Measurements from ENCODE around the gene ARID1B.

DNA sequence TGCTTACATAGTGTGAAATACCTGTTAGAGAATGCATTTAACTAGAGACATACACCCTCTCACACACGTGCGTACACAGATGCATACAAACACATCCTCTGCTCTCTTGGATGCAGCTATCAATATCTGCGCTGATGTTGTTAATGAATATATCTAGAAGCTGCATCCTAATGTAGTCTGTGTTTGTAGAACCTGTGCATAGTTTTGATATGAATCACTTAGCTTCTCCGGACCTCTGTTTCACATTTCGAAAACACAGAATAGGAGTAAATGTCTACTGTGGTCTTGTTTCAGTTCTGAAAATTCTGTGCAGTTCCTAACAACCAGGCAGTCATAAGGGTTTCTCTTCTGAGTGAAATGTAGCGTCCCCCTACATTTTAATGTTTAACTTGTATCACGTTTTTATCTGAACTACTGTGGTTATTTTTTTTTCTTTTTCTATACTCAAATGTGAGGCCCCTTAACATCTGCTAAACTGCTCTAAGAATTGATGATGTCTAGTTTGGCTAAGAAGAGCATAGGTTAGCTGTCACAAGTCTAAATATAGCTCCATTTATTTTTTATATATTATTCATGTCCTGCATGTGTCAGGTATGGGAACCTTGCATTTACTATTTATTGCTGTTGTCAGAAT lies 291.6 kb downstream of the ARID1B start:
- no peak for TF ChIP-seq ZNF207 (IDR thresholded peaks at IDR 0.05; ENCODE audit: borderline replicate concordance)
- TF ChIP-seq, protein P1, sequence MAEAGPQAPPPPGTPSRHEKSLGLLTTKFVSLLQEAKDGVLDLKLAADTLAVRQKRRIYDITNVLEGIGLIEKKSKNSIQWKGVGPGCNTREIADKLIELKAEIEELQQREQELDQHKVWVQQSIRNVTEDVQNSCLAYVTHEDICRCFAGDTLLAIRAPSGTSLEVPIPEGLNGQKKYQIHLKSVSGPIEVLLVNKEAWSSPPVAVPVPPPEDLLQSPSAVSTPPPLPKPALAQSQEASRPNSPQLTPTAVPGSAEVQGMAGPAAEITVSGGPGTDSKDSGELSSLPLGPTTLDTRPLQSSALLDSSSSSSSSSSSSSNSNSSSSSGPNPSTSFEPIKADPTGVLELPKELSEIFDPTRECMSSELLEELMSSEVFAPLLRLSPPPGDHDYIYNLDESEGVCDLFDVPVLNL (IDR thresholded peaks at IDR 0.05; ENCODE audit: low read depth, low read length): no peak
- no peak; the same call in 1 of the 2 replicates for TF ChIP-seq FOXK2 (IDR thresholded peaks at IDR 0.05)
- no peak for TF ChIP-seq EZH2 (IDR thresholded peaks at IDR 0.05; ENCODE audit: borderline replicate concordance, control insufficient read depth, low read depth, low read length)
- peak; percentile 20; the same call in 1 of the 2 replicates for TF ChIP-seq RAD21 (IDR thresholded peaks at IDR 0.05; ENCODE audit: insufficient read depth, low read depth, low read length)
- no peak for TF ChIP-seq SMC3 (IDR thresholded peaks at IDR 0.05; ENCODE audit: borderline replicate concordance, low read length)
- TF ChIP-seq, protein P2, sequence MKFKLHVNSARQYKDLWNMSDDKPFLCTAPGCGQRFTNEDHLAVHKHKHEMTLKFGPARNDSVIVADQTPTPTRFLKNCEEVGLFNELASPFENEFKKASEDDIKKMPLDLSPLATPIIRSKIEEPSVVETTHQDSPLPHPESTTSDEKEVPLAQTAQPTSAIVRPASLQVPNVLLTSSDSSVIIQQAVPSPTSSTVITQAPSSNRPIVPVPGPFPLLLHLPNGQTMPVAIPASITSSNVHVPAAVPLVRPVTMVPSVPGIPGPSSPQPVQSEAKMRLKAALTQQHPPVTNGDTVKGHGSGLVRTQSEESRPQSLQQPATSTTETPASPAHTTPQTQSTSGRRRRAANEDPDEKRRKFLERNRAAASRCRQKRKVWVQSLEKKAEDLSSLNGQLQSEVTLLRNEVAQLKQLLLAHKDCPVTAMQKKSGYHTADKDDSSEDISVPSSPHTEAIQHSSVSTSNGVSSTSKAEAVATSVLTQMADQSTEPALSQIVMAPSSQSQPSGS (IDR thresholded peaks at IDR 0.05; ENCODE audit: low read length): peak; percentile 80
- TF ChIP-seq, protein P3, sequence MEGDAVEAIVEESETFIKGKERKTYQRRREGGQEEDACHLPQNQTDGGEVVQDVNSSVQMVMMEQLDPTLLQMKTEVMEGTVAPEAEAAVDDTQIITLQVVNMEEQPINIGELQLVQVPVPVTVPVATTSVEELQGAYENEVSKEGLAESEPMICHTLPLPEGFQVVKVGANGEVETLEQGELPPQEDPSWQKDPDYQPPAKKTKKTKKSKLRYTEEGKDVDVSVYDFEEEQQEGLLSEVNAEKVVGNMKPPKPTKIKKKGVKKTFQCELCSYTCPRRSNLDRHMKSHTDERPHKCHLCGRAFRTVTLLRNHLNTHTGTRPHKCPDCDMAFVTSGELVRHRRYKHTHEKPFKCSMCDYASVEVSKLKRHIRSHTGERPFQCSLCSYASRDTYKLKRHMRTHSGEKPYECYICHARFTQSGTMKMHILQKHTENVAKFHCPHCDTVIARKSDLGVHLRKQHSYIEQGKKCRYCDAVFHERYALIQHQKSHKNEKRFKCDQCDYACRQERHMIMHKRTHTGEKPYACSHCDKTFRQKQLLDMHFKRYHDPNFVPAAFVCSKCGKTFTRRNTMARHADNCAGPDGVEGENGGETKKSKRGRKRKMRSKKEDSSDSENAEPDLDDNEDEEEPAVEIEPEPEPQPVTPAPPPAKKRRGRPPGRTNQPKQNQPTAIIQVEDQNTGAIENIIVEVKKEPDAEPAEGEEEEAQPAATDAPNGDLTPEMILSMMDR (IDR thresholded peaks at IDR 0.05 in 2 of 3, conservative IDR thresholded peaks at IDR 0.05 in 1 of 3; ENCODE audit: control insufficient read depth in 2 of 3, extremely low read depth in 1 of 3, insufficient read depth in 1 of 3, low read depth in 3 of 3, low read length in 3 of 3): no peak

Data from GM12878 (cell line).